GM21786 (cell line): Measurements from ENCODE around the gene ELP1.
A peak's percentile ranks its signal among the peaks of the same experiment; 100 is the strongest.
"Not testable (repeated sequence)": the region's sequence is repeated elsewhere in the genome, so short reads cannot be mapped to it uniquely, and the experiment has no call there.

Source experiments
- ATAC-seq: cut with Tn5 transposase; IDR thresholded peaks from one replicate; pipeline ENCODE4 v1.9.1; 2021; ENCODE audit not compliant: unreplicated experiment

ELP1 gene

GRCh38 chr9:108857572-108857971 lies 76.4 kb downstream of the ELP1 start:
- ATAC-seq, result no peak

GRCh38 chr9:108855888-108856287 lies 78.0 kb downstream of the ELP1 start, which contains the start of gene ACTL7B:
ACTL7B (minus strand) TSS chr9:108855986; CDS start chr9:108855930, 56 bp downstream.
- ATAC-seq, result no peak

- ATAC-seq, result no peak
These were observed 78.4 kb downstream of the ELP1 start for GRCh38 chr9:108855529-108855886.

- ATAC-seq, result no peak
These were observed 79.0 kb downstream of the ELP1 start for GRCh38 chr9:108854641-108855528.

GRCh38 chr9:108854094-108854493 lies 79.8 kb downstream of the ELP1 start:
- no peak for ATAC-seq

- no peak for ATAC-seq
These were observed 81.8 kb downstream of the ELP1 start for GRCh38 chr9:108852079-108852478.

GRCh38 chr9:108851138-108851537 lies 82.8 kb downstream of the ELP1 start:
- no peak for ATAC-seq

GRCh38 chr9:108850293-108850897 lies 83.5 kb downstream of the ELP1 start:
- ATAC-seq, result peak; percentile 50

- ATAC-seq, result not testable (repeated sequence)
These were observed 85.6 kb downstream of the ELP1 start for GRCh38 chr9:108848296-108848695.

- no peak for ATAC-seq
These were observed 88.0 kb downstream of the ELP1 start for GRCh38 chr9:108845947-108846346.

- ATAC-seq, result no peak
These were observed 88.4 kb downstream of the ELP1 start for GRCh38 chr9:108845507-108845906.

GRCh38 chr9:108844856-108845255 lies 89.1 kb downstream of the ELP1 start:
- ATAC-seq, result no peak

- no peak for ATAC-seq
These were observed 89.5 kb downstream of the ELP1 start for GRCh38 chr9:108844391-108844790.

- no peak for ATAC-seq
These were observed 91.2 kb downstream of the ELP1 start for GRCh38 chr9:108842610-108843295.

GRCh38 chr9:108839561-108839960 lies 94.4 kb downstream of the ELP1 start:
- ATAC-seq, result not testable (repeated sequence)

GRCh38 chr9:108838017-108838416 lies 95.9 kb downstream of the ELP1 start:
- ATAC-seq, result no peak

GRCh38 chr9:108837530-108837929 lies 96.4 kb downstream of the ELP1 start:
- no peak for ATAC-seq

- ATAC-seq, result no peak
These were observed 97.1 kb downstream of the ELP1 start for GRCh38 chr9:108836781-108837180.

- no peak for ATAC-seq
These were observed 97.6 kb downstream of the ELP1 start for GRCh38 chr9:108836319-108836718.

GRCh38 chr9:108835831-108836230 lies 98.1 kb downstream of the ELP1 start:
- ATAC-seq, result no peak

- ATAC-seq, result no peak
These were observed 98.8 kb downstream of the ELP1 start for GRCh38 chr9:108834959-108835665.
